RPMI7951 (cell line): ENCODE data around the gene CAMTA1. TPM values are rescaled to one million over a fixed set of nuclear protein-coding genes. Genes with fewer than 3 reads are reported as not detected.

Source experiments
- DNase-seq: peaks from one replicate; pipeline ENCODE4 v3.0.0-alpha.2; 2012; ENCODE audit warnings: low read depth
- total RNA-seq: library from RNA; depleted of rRNA; stranded (reverse); fragments of >200 nt; shearing (Covaris generic); gene quantifications from 2 replicates; pipeline ENCODE4 v1.2.3, GENCODE V29; 2014

Gene CAMTA1
- total RNA-seq, 1 experiment from 2014 or later = 91.0 TPM

DNA sequence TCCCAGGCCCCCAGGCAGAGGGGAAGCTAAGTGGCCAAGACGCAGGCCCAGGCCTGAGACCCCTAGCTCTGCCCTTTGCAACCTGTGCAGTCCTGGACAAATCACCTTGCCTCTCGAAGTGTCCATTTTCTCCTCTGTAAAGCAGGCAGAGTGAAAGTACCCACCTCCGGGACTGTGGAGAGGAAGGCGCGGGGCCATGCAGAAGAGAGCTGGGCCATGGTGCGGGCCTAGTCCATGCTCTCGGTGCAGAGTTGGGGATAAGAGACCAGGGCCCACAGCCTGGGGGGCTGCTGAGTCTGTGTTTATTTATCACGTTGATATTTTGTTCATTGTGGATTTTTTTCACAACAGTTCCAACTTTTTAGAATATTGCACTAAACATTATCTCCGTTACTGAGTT, 825.7 kb downstream of the CAMTA1 start:
- no peak for DNase-seq

DNA sequence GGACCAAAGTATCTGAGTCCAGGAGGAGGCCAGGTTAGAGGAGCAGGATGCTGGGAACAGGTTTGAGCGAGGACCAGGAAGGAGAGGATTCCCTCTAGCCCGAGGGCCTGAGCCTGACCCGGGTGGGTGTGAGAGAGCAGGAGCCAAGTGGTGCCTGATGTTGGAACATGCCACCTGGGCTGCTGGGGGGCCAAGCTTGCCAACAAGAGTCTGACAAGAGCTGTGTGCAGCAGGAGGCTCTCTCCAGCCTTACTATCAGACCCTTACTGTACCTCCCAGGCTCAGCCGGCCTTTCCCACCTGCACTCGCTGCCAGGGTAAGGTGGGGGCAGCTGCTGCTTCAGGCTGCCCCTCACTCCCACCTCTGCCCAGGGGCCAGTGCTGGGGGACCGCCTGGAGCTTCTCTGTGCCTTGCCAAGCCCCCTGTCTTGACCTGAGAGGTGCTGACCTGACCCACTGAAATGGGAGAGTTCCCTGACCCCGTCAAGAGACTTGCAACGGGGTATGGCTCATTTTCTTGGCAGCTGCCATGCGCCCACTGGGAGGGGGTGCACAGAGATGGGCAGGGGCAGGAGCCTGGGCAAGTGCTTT, 826.3 kb downstream of the CAMTA1 start:
- no peak for DNase-seq

DNA sequence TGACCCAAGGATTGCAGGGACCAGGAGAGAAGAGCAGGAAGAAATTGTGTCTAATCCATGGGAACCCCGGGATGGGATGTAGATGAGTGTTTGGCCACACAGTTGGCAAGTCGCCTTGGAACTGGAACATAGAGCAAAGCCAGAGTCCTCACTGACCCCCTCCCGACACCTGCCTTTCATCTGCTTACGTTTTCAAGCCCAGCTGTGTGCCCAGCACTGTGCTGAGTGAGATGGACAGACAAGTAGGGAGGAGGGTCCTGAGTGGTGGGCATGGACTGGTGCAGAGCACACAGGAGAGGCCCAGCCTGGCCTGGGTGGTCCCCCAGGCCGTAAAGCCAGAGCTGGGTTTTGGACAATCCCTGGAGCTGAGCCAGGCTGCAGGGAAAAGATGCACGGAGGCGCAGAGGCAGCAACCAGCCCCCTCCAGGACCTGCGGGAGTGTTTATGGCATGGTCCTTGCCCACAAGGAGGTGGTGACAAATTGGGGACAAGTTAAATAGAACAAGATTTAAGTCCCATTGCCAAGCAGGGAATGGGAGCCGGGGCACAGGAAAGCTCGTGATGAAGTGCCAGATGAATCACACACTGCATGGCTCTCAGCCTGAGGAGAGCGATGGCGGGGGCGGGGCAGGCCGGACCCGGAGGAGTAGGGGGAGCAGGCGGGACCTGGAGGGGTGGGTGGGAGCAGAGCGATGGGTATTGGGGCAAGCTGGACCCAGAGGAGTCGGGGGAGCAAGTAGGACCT, 828.0 kb downstream of the CAMTA1 start:
- DNase-seq = no peak

DNA sequence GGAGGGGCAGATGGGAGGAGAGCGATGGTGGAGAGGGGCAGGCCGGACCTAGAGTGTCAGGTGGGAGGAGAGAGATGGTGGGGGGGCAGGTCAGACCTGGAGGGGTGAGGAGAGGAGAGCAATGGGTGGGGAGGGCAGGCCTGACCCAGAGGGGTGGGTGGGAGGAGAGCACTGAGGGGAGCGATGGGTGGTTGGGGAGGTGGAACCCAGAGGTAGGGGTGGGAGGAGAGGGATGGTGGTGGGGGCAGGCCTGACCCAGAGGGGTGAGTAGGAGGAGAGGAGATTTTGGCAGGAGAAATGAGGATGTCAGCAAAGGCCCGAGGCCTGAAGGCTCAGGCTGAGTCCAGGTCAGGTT, 828.6 kb downstream of the CAMTA1 start:
- no peak for DNase-seq

DNA sequence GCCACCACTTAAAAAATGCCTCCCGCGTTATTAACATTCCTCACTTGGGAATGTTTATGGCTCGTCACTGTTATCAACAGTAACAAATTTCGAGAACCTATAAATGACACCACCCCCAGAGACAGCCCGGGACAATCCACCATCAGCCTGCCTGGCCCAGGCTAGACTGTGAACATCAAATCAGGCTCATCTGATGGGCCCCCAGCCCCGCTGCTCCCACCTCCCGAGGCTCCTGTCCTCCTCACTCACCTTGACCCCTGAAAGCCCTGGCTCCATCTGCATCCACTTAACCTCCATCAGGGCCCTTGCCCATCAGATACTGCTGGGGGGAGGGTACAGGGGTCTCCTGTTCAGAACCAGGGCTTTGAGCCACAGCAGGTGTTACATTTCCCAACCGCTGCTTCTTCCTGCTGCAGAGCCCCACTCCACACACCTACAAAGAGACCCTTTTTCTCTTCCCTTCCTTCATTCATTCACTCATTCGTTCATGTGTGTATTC, 829.4 kb downstream of the CAMTA1 start:
- no peak for DNase-seq

DNA sequence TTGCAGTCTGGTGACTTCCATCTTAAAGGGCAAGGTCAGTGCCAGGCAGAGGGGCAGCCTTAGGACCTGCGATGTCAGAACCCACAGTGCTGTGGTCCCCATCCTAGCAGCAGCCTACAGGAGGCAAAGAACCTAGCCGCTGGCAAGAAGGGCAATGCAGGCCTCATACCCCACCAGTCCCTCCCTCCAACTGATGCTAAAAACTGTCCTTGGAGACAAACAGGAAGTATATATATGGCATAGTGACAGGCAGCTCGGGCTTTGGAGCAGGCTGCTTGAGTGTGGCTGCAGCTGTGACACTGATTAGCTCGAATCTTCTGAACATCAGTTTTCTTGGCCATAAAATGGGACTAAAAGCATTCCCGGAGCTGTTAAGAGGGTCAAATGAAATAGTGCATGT, 829.9 kb downstream of the CAMTA1 start:
- no peak for DNase-seq

DNA sequence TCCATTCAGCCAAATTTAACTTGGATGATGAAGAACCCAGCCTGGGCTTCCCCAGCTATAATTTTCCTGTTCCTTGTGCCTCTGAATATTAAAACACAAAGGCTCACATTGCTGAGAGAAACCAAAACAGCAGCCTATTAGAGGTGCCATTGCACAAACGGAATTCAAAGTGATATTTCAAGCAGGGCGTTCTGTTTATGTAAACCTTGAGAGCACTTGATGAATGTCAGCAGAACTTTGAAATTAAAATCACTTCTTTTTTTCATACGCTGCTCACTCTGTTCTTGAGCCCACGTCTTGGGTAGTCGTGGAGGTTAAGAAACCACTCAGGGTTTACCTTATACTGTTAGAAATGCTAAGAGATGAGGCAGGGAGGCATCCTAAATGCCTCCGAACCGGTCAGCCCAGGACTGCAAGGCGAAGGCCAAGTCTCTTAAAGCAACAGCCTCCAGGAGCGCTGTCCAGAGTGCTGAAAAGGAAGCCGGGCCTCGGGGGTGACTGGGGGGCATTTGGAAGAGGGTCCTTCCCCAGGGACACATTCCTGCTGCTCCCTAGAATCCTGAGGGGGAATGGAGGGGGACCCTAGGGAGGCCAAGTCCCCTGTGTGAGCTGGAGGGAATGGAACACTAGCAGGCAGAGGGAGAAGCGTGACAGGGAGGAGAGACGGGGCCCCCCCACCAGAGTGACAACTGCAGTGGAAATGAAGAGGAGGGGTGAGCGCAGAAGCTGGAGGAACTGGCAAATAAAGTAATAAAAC, 831.0 kb downstream of the CAMTA1 start:
- peak; percentile 42 for DNase-seq

DNA sequence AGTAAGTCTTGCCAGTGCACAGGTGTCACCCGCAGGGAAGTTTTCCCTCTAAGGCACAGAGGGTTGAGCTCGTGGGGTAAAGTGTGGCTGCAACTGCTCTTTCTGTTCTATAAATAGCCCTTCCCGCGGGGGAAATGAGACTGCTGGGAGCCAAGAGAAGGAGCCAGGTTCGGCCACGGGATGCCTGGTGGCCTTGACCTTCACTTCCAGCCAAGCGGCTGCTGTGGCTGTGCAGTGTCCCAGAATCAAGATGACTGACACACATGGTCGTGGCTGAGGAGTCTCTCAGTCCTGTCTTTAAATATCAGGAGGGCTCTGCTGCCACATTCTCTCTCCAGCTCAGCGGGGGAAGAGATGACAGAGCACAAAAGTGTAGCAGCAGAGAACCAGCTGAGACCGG, 831.7 kb downstream of the CAMTA1 start:
- DNase-seq = no peak

DNA sequence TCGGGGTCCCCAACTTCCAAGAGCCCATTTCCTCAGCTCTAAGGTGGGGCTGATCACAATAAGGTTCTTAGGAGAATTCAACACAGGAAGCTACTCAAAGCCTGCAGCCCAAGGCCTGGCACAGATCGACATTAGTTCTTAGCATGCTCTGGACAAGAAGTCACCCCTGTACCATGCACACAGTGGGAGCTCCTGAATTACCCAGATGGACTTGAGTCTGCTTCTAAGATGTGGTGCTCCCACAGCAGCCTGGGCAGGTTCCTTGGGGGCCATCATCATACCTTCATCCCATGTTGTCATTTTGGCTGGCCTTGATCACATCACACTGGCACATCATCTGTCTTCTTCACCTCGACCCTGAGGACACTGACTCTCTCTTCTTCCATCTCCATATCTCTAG, 832.6 kb downstream of the CAMTA1 start:
- DNase-seq = no peak

DNA sequence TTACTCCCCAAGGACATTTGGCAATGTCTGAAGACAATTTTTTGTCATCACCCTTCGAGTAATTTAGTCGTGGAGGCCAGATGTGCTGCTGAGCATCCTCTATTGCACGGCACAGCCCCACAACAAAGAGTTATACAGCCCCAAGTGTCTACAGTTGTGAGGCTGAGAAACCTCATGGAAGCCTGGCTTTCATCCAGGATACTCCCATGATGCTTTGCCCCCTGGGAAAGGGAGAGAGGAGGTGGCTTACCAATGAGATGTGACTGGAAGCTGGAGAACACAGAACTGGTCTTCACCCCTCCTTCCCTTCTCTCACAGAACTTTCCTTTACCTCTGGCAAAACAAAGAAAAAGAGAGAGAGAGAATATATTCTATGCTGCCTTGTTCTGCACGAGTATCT, 834.9 kb downstream of the CAMTA1 start:
- DNase-seq = no peak

DNA sequence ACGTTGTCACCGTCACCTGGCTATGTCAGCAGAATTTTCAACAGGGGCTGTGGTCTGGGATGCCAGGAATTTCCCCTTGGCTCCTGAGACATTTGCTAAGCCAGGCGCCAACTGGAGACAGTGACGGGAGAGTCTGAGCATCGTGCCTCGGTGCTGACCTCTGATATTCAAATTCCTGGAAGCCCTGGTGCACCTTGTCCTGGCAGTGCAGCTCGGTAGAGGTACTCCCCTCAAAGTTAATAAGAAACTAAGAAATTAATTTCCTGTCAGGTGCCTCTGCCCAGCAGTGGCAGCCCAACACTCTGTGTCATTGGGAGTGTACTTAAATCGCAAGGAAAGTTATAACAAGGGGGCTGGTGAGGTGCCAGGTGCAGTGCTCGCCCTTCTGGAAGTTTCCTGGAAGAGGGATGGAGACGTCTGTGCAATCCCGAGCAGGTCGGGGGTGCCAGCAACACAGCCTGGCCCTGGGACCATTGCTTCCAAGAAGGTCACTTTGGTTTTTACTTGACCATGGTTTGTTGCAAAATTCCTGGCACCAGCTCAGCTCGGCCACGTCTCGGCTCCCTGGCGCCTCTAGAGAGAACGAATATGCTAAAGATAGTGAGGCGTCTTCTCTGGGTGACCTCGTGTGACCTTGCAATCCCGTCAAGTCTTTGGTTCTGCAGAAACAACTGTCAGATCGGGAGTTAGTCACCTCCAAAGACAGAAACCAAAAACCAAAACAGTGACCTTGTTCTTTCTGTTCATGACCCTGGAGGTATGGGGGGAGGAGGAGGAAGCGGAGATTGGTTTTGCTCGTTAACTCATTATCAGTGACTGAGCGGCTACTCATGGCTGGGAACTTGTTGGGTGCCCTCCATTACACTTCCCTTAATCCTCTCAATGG, 836.3 kb downstream of the CAMTA1 start:
- DNase-seq = peak; percentile 88

DNA sequence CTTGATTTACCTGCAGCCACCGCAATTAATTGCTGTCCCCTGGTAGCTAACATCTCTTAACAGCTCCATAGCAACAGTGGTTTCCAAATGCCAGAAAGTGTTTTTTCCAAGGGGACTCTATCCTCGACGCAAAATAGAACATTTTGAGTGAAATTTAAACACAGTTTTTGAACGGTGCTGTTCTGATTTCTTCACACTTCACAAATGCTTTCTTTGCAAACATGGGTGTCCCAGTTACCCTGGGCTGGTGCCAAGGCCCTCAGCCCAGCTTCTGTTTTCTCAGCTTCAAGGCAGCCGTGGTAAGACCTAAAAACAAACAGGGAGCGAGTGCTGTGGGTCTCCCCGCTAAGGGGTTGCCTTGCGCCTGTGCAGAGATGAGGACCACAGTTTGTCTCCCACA, 838.6 kb downstream of the CAMTA1 start:
- no peak for DNase-seq

DNA sequence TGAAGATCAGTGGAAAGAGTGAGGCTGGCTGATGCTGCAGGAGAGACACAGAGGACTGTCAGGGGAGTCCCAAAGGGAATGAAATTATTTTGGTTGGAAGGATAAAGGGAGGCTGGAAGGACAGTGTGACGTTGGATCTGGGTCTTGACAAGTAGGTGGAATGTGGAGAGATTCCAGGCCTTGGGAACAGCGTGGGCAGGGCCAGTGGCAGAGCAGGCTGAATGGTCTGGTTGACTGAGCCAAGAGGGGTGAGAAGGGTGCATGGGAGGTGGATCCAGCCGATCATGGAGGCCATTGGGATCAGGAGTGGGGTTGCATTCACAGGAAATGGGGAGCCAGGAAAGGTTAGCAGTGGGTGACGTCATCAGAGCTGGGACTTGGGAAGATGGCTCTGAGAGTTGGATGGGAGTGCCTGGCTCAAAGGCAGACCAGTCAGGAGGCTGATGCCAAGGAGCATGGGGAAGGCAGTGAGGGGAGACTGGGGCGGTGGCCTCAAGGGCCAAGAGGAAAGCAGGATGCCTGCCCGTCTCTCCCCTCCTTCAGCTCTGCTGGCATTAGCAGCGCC, 839.6 kb downstream of the CAMTA1 start:
- no peak for DNase-seq

DNA sequence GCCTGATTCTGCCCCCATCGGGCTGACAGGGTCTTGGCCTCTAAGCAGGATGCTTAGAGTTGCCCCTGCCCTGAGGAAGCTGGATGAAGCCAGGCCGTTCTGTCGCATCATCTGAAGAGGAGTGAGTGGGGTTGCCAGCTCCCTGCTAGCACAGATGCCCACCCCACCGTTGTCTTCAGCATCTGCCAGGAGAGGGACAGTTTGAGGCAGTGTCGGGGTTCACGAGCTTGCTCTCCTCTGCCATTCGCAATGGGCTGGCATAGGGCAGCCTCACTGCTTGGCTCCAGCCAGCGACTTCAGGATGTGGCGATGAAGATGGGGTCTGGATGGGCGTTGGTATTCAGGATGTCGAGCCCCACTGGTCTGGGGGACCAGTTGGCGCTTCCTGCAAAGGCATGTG, 840.1 kb downstream of the CAMTA1 start:
- no peak for DNase-seq

DNA sequence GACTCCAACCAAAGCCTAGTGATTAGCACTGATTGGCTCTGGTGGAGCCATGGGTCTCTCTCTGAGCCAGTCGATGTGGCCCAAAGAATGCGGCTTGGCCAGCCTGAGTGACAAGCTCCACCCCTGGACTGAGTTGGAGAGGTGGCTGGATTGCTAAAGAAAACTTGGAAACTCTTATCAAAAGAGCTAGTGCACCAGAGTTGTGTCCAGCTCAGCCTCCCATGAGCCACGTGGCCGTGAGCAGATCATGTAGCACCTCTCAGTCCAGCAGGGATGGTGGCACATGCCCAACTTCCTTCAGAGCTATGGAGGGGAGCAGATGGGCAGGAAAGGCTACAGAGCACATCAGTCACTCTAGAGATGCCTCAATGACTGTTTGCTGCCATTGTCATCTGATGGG, 843.0 kb downstream of the CAMTA1 start:
- no peak for DNase-seq

DNA sequence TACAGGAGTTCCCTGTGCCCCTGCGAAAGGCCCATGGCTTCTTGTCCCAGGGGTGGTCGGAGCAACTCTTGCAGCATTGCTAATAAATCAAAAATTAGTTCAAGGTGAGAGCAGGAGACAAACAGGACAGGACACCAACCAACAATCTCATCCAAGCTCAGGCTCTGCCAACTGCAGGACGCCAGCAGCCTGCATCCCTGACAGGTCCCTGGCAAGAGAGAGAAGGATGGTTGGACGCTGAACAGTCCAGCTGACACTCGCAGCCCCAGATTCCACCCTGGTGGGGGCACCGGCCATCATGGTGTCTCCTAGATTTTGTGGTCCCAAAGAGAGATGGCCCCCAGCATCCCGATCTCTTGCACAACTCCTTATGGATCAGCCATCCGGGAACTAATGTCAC, 843.8 kb downstream of the CAMTA1 start:
- DNase-seq = no peak

DNA sequence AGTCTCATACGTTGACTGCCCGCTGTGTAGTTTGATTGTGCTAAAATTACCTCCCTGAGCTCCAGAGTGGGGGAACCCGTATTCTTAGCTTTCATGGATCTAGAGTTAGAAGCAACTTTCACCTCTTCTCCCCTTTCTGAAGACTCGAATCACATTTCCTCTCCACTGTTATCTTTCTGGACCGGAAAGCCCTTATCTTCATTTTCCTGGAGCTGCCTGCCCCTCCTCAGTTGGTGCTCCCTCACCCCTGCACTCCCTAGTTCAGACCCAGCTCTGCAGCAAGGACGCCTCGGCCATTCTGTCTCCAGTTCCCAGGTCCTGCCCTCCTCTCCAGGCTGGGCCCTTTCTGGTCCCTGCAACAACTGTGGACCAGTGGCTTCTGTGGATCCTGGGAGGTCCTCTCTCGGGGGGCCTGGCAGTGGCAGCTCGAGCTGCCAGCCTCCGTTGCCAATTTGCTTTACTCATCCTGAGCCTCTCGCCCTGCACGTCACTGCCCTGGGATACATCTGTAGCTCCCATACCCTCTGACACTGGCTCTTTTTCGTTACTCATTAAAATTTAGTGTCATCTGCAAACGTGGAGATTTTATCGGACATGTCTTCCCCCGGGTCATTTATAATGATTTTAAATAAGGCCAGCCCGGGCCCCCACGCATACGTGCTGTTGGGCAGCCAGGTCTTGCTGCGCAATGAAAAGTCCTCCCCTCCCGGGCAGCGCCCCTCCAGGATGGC, 844.4 kb downstream of the CAMTA1 start:
- DNase-seq = no peak

DNA sequence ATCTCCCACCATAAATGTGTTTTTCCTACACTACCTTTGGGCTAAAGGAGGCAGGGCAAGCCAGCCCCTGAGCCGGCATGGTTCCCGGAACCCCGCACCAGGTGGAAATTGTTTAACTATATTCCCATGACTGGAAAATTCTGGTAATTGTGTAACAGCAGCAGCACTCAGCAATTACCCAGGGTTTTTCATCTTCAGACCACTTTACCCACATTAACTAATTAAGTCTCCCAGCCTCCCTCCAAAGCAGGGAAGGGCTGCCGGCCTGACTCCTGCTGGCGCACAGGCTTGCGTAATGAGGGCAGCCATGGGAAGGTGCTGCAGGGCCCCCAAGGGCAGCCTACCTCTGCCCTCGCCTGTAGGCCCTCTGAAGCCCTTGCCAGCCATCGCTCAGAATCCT, 845.1 kb downstream of the CAMTA1 start:
- no peak for DNase-seq

DNA sequence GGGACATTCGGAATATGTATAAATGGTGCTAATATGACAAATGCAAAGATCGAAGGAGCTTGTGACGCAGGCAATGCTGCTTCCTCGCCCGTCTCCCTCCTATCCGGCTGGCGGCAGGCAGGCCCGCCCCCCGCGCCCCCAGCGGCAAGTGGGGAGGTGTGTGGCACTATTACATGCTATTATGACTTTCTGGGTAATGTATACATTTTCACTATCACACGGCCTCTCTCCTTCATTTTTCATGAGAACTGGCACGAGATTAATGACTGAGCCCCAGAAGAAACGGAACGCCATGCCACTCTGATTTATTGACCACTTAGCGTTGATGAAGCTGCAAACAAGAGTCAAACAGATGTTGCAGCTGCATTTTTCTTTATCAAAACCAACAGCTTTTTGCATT, 846.9 kb downstream of the CAMTA1 start:
- no peak for DNase-seq

DNA sequence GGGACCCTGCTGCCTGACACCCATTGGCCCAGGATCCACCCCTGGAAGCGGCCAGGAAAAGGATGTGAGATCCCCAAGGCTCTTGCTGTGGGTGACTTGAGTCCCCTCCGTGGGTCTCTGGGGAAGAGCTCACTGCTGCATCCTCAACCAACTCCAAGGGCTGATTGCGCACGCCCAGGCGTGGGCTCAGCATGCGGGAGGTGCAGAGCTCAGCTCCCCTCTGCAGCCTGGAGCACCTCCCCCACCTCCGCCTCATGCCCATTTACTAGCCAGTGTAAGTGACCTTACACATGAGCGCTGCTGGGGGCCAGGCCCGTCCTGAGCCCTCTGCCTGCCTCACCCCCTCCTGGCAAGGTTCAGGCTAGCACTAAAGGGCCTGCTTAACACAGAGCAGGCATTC, 847.4 kb downstream of the CAMTA1 start:
- no peak for DNase-seq
